Activated T-helper 9 cell treated with anti-CD3 and anti-CD28 coated beads, Interleukin-2, amount 50 U/mL, for 16 hours (primary cell): ENCODE measurements around the gene GCNA.

Source experiments
- DNase-seq: peaks from one replicate; pipeline ENCODE4 v3.0.0-alpha.2; 2020; ENCODE audit warnings: low read depth

The GCNA gene

DNA sequence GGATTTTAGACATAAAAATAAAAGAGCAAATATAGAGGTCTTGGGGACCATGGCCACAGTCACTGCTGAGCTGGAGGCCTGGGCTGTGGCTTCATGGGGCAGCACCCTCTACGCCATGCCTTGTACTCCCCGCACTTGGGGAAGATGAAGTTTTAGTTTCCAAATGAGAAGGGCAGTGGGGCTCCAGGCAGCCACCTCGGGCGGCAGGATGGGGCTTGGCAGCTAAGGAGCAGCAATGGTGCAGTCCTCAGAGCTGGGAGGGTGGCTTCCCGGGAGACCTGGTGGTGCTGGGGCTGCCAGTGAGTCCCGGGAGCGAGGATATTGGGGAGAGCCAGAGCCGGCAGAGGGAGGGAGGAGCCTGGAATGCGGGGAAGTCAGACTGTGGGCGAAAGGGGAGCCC lies 37.7 kb downstream of the GCNA start:
- no peak for DNase-seq

DNA sequence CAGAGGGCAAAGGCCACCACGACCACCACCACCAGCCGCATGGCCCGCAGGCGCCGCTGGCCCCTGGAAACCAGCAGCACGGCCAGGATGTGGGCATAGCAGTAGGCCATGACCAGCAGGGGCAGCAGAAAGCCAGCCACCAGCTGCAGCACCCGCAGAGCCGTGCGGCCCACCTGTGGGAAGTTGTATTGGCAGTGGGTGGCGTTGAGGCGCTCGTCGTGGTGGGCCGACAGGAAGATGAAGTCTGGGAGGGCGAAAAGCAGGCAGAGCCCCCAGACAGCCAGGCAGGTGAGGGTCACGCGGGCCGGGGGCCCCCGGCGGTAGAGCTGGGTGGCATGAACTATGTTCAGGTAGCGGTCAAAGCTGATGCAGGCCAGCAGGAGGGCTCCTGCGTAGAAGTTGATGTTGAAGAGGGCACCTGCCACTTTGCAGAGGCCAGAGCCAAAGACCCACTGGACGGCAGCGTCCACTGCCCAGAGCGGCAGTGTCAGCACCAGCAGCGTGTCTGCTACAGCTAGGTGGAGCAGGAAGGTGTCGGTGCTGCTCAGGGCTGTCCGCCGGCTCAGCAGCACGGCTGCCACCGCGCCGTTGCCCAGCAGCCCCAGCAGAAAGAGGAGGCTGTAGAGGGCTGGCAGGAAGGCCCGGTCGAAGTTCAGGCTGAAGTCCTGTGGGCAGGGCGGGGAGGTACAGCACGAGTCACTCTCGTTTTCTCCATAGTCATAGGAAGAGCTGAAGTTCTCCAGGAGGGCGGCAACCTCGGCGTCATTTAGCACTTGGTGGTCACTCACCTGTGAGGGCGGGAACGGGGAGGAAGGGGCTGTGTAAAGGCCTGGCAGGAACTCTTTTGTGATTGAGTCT lies 38.7 kb downstream of the GCNA start:
- DNase-seq, result no peak

DNA sequence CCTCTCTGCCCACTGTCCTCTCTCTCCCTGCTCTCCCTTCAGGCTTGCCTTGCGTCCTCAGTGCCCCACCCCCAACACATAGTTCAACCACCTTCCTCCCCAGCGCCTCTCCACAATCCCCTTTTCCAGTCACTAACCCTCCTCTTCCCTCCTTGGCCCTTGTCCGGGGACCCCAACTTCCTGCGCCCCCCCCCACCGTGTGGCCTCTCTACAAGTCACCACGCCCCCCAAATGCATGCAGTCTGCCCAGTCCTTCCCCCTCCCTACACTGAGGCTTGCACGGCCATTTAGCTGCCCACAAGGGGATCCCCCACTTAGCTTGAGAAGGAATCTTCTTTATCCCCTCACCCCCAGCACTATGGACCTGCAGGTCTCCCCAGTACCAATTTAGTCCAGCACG lies 39.5 kb downstream of the GCNA start:
- no peak for DNase-seq

DNA sequence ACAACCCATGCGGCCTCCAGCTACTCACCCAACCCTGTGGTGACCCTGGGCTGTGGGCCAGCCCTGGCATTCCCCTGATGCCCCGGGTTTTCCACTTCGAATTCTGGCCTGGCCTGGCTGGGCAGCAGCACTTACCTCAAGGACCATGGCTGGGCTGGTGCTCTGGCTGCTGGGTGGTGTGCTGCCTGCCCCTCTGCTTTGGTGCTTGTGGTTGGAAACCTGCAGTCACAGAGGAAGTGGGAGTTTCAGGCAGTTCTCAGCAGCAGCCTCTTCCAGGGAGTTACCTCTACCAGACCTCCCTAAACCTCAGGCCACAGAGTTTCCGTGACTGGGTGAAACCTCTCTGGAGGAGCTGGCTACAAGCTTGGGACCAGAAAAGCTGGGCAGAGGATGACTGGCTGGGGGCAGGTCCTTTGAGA lies 40.1 kb downstream of the GCNA start, which contains the start of gene CXCR3:
CXCR3 (minus strand) TSS at position 209 of the 419 bp plus-strand sequence; CDS start at position 147, 62 bp downstream.
- peak; percentile 54 for DNase-seq

DNA sequence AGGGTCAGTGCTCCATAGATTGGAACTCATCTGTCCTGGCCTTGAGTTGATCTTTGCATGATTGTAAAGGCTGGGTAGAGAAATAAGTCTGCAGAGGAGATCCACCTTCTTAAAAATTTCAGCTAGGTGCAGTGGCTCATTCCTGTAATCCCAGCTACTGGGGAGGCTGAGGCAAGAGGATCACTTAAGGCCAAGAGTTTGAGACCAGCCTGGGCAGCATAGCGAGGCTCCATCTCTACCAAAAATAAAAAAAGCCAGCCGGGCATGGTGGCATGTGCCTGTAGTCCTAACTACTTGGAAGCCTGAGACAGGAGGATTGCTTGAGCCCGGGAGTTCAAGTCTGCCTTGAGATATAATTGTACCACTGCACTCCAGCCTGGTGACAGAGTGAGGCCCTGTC lies 40.5 kb downstream of the GCNA start:
- DNase-seq, result no peak

DNA sequence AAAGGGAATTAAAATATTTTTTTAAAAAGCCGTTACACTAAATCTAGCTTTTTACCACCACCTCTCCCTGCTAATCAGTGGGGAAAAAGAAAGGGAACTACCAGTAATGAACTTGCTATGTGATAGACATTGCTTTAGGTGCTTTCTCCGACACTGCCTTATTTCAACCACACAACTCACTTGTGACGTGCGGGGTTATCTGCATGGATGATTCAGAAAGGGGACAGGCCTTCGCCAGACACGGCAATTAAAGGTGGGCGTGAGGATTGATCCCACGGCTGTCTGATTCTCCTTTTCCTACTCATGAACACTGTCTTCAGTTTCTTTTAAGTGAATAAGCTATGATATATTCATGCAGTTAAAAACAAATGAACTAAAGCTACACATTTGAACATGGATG lies 41.0 kb downstream of the GCNA start:
- DNase-seq, result peak; percentile 48

DNA sequence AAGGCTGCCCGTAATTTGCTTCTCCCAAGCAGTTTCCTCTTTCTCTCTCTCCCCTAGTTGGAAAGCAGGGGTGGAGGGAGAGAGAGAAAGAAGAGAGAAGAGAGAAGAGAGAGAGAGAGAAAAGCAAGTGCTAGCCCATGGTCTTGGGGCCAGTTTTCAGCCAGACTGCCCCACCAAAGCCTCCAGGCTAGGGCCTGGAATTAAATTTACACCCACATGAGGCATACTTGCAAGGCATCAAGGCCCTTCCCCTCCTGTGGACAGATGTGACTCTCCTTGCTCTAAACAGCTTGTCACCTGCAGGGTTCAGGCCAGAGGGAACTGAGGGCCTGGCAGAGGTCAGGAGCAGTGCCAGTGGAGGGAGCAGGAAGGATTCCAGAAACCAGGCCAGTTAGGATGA lies 41.7 kb downstream of the GCNA start:
- DNase-seq, result no peak

DNA sequence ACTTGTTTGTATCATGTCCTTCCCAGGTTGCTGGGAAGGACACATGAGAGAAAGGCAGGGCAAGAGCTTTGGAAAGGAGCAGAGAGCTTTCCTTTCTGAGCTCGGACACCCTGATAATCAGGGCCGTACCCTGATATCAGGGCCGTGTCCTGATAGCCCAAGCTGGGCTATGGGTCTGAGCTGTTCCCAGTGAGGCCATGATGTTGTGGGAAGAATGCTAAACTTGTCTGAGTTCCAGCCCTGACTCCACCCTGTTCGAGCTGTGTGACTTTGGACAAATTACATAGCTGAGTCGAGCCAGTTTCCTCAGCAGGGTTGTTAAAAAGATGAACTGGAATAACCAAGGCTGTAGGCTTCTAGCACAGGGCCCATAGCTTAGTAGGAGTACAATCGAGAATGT lies 43.4 kb downstream of the GCNA start:
- DNase-seq, result no peak

DNA sequence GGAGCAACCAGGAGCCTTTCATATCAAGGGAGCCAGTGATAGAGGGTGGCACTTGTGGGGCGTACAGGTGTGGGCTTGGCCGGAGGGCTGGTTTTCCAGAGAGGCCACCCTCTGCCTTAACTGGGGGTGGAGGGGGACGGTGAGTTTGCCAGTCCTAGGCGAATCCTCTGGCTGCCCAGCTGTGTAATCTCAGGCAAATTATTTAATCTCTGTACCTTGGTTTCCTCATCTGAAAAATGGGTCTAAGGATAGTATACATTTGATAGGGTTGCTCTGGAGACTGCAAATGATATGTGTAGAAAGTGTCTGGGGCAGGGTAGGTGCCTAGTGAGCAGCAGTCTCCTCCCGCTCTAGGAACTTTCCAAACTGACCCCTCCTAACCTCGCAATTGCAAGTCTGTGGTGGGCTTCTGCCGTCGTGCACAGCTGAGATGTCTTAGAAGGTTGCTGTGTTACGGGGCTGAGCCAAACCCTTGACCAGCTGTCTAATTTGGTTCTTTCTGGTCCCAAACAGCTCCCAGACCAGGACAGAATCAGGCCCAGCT lies 43.9 kb downstream of the GCNA start:
- DNase-seq, result no peak

DNA sequence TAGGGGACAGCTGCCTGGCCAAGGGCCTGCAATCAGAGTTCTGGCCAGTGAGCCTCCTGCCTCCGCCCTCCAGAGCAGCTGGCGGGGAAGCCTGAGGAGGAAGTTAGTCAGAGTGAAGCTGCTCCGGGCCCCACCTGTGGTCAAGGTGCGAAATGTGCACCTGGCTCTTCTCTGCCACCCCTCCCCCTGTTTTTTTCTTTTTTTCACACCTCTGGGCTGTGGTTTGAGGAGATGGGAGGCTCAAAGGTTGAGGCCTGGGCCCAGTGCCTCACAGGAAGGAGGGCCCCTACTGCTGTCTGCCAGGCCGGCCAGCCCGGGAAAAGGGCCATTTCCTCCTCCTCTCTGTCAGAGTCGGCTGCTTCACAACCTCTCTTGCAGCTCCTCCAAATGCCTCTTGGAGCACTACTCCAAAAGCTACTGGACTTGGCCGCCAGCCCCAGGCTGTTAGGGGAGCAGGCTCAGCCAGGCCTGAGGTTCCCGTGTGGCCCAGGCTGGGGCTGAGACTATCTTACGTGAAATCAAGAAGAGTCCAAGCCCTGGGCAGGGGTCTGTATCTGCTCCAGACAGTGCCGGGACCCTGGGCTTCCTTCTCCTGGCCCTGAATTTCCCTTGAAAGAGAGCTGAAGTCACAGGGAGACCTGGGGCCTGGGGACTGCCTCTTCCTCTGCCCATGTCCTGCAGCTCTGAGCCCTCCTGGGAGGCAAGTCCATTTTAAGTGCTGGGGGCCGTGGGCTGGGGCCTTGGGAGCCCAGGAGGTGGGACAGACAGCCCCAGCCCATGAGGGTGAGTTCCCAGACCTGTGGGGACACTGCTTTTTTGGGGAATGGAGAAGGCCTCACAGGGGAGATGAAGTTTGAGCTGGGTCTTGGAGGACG lies 44.6 kb downstream of the GCNA start:
- DNase-seq, result peak; percentile 58

DNA sequence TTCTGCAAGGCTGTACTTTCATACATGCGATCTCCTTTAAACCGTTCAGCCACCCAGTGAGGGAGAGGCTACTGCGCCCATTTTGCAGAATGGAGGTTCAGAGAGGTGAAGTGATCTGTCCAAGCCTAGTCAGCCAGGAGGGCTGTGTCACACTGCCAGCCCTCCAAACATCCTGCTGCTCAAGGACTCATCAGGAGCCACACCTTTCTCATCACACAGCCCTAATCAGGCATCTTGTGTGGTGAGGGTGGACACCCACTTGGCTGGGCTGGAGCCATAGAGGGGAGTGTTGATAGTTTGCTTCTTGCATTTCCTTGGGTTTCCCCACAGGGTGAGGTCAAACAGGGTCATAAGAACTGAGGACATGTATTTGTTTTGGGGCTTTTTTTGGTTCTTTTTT lies 45.5 kb downstream of the GCNA start:
- no peak for DNase-seq

DNA sequence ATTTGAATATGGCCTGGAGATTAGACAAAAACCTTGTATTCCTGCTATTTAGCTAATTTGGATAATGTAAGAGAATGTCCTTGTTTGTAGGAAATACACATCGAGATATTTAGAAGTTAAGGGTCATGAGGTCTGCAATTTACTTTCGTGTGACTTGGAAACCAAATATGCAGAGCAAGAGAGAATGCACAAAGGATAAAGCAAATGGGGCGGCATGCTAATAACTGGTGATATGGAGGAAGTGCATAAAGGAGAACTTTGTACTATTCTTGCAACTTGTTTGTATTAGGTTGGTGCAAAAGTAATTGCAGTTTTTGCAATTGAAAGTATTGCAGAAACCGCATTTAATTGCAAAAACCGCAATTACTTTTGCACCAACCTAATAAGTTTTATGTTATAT lies 47.2 kb downstream of the GCNA start:
- no peak for DNase-seq

DNA sequence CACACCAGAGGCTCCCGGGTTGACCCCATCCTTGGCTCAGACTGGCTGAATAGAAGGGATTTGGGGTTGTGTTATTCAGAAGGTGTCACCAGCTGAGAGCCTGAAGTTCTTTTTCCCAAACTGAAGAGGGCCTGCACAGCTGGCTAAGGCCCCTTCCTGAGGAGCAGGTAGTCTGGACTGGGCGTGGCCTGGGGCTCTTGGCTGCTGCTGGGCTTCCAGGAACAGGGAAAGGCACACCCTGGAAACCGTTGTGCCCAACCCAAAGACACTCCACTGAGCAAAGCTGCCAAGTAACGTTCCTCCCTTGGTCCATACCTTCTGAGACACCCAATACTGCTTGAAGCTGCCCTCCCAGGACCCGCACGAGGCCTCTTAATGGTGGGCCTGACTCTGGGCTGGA lies 48.3 kb downstream of the GCNA start:
- DNase-seq, result no peak

DNA sequence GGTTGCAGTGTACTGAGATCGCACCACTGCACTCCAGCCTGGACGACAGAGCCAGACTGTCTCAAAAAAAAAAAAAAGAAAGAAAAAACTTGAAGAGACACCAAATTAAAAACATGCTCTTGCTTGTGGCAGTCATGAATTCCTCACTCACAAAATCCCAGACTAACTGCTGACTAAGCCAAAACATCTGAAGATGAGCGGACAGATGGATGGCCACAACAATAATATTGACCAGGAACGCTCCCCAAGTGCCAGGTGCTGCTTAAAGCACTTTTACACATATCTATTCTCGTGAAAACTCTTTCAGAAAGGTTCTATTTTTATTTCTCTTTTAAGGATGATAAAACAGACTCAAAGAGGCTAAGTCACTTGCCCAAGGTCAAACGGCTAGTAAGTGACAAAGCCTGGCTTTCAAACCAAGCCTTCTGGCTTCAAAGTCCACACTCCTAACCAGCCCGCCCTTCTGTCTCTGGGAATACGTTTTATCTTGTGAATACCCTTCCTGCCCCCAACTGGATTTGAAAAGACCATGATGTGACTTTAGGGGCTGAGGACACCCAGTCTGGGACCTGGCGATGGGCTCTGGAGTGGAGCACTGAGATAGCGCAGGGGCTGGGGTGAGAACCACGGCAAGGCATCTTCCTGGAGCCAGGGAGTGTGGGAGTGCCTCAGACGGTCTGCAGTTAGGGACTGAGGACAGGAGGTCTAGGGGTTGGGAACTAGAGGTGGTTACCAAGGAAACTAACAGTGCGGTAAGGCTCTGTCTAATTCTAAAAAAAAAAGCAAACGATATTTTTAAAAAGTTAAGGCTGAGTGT lies 49.6 kb downstream of the GCNA start:
- DNase-seq, result no peak

DNA sequence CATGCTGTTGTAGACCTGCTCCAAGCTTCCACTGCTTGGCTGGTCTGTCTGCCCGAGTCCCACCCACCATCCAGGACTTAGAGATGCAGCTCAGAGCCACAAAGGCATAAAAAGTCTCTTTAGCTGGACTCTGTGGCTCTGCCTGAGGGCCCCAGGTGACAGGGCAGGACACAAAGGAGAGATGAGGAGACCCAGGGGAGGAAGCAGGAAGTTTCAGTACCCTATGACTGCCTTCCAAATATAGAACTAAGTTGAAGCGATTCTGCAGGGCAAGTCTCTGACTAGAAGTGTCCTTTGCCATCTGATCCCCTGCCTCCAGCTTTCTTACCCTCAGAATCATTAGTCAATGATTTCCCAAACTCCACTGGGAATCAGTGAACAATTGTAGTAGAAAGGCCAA lies 51.2 kb downstream of the GCNA start:
- no peak for DNase-seq

DNA sequence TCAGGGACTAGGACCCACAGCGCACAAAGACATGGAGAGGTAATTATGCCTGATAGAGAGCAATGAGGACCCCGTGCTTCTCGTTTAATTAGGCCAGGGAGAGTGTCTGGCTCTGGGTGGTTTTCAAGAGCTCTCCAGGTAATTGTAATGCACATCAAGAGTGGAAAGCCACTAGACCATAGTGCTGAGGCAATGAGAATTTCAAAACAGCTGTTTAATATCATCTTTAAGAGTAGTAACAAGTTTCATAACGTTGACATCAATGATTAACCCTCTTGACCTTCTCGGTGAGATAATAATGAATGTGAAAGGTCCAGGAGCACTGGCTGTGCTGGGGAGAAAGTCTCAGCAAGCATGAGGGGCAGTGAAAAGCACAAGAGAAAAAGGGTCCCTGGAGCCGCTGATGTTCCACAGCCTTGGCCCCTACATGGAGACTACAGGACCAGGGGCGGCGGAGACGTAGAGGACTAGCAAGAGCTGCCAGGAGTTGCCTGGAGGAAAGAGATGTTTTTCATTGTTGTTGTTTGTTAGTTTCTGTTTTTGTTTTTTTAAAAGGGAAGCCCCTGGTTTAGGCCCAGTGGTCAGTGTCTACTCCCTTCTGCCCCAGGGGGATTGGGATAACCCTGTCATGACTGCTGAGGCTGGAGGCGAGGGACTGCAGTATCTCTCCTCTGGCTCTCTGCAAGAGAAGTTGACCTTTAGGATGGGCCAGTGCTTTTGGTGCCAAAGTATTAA lies 54.9 kb downstream of the GCNA start:
- DNase-seq, result no peak

DNA sequence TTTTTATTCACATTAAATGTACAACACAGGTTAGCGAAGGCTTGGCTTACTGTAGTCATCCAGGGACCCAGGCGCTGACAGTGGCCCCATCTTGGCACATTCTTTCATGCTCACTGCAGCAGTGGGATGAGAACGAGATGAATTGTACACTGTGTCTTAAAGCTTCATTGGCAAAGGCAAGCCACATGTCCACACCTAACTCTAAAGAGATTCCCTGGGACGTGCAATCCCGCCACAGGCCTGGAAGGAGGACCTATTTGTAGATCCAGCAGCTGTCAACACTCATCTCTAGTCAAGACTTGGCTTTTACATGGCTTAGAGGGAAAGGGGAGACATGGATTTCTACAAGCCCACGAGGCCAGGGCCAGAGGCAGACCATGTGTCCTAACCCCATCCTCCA lies 56.1 kb downstream of the GCNA start:
- DNase-seq, result no peak

DNA sequence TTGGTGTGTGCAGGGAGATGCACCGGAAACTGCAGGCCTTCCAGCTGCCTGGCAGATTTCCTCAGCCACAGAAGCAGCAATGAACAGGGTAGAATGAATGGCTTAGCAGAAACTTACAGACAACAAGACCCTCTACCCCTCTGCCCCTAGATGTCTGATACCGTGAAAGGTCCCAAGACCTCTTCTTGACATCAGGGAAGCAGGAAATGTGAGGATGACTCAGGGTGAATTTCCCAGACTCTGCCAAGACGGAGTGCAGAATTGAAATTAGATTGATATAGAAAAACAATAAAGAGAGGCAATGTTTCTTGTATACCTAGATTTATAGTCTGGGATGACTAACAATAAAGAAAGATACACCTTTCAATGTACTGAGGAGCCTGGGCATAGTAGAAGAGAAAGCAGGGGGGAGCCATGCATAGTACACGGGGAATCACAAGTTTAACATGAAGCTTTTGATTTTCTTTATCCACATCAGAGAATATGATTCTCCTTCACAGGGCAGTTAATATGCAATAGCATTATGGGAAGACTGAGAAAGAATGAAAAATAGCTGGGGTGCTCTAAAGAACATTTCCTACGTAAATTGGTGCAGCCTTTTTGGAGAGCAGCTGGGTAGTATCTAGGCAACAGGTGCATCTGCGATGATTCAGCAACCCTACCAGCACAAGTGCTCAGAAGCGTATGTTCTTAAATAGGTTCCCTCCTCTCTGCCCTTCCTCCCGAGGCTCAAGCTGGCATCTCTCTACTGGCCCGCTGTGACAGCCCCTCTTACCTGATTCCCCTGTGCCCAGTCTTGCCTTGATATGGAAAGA lies 58.4 kb downstream of the GCNA start:
- no peak for DNase-seq

DNA sequence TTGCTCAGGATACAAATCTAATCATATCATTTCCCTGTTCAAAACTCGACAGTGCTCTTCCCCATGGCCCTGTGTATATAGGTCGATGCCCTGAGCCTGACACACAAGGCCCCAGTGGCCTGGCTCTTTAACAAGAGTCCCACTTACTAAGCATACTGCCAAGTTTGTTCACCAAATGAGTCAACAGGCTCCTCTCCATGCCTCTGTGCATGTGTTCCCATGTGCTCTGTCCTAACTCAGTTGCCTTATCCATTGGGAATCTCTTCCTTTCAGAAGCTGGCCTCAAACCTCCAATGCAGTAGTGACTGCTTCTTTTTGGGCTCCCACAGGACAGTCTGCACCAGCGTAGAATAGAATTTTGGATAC lies 59.0 kb downstream of the GCNA start:
- no peak for DNase-seq

DNA sequence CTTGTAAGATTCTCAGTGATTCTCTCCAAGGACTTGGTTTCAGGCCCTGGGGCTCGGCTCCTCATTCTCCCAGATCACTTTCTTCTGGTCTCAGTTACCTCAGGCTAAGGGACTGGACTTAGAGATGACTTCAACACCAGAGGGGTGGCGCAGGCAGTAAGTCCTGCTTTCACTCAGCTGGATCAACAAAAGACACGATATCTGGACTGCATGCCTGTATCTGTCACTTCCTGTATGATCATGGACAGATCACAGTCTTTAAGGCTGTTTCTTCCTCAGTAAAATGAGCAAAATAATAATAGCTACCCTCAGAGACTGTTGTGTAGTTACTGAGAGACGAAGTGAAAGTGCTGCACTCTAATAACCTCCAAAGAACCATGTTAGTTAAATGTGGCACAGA lies 59.6 kb downstream of the GCNA start:
- DNase-seq, result no peak

DNA sequence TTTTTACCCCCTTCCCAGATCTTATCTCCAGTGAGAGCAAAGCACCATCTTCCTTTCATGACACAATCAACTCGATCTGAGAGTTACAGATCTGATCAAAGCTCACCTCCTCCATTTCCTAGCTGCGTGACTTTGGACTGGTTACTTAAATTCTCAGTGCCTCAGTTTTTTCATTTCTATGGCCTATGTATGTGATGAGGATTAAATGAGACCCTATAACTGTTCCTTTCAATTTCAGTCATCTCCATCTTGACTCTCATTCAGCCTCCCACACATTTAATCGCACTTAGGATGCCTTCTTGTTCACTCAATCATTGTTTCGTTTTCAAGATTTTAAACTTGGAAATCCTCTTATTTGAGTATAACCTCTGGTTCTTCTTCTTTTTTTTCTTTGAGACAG lies 60.2 kb downstream of the GCNA start:
- DNase-seq, result no peak
